HG02970 (cell line): ENCODE data around the gene NRXN3.

Source experiments
- ATAC-seq: cut with Tn5 transposase; IDR thresholded peaks from one replicate; pipeline ENCODE4 v1.9.1; 2021; ENCODE audit warnings: mild to moderate bottlenecking, moderate library complexity, moderate number of reproducible peaks; ENCODE audit not compliant: unreplicated experiment, low FRiP score

NRXN3 gene

GRCh38 chr14:79840103-79840502 lies 1669.9 kb downstream of the NRXN3 start:
- no peak for ATAC-seq

- ATAC-seq, result no peak
Observed at GRCh38 chr14:79840831-79841230, 1670.7 kb downstream of the NRXN3 start.

GRCh38 chr14:79841433-79841832 lies 1671.3 kb downstream of the NRXN3 start:
- ATAC-seq, result no peak

GRCh38 chr14:79842270-79842669 lies 1672.1 kb downstream of the NRXN3 start:
- no peak for ATAC-seq

GRCh38 chr14:79852950-79853744 lies 1683.0 kb downstream of the NRXN3 start:
- ATAC-seq, result no peak

- ATAC-seq, result no peak
Observed at GRCh38 chr14:79855789-79856188, 1685.6 kb downstream of the NRXN3 start.

- ATAC-seq, result no peak
Observed at GRCh38 chr14:79856381-79856780, 1686.2 kb downstream of the NRXN3 start.

GRCh38 chr14:79861111-79861510 lies 1690.9 kb downstream of the NRXN3 start:
- no peak for ATAC-seq

- no peak for ATAC-seq
Observed at GRCh38 chr14:79862045-79862444, 1691.9 kb downstream of the NRXN3 start.

GRCh38 chr14:79871136-79871535 lies 1701.0 kb downstream of the NRXN3 start:
- no peak for ATAC-seq

GRCh38 chr14:79878229-79878628 lies 1708.1 kb downstream of the NRXN3 start:
- ATAC-seq, result no peak

GRCh38 chr14:79878785-79879184 lies 1708.6 kb downstream of the NRXN3 start:
- no peak for ATAC-seq

GRCh38 chr14:79881299-79881698 lies 1711.1 kb downstream of the NRXN3 start:
- ATAC-seq, result no peak

GRCh38 chr14:79890527-79890926 lies 1720.4 kb downstream of the NRXN3 start:
- ATAC-seq, result no peak

GRCh38 chr14:79896009-79896408 lies 1725.8 kb downstream of the NRXN3 start:
- no peak for ATAC-seq

GRCh38 chr14:79899610-79900009 lies 1729.4 kb downstream of the NRXN3 start:
- no peak for ATAC-seq

- ATAC-seq, result no peak
Observed at GRCh38 chr14:79904497-79904896, 1734.3 kb downstream of the NRXN3 start.

- no peak for ATAC-seq
Observed at GRCh38 chr14:79906994-79907393, 1736.8 kb downstream of the NRXN3 start.

- ATAC-seq, result no peak
Observed at GRCh38 chr14:79910086-79910485, 1739.9 kb downstream of the NRXN3 start.

- no peak for ATAC-seq
Observed at GRCh38 chr14:79911744-79912143, 1741.6 kb downstream of the NRXN3 start.

- ATAC-seq, result no peak
Observed at GRCh38 chr14:79914595-79914994, 1744.4 kb downstream of the NRXN3 start.

- ATAC-seq, result no peak
Observed at GRCh38 chr14:79915406-79915805, 1745.2 kb downstream of the NRXN3 start.
